ENCODE results near the gene OVOL1.

- TF ChIP-seq POLR2A (IDR thresholded peaks at IDR 0.05) (no peak), CTCF (IDR thresholded peaks at IDR 0.05) (no peak)
These were observed 12.1 kb upstream of the OVOL1 start for GRCh38 chr11:65774525-65775306.

All from adrenal gland (tissue), 5 donors.